ENCODE results near the gene TSPAN33. TPM values are rescaled to one million over a fixed set of nuclear protein-coding genes. Genes with fewer than 3 reads are reported as not detected.
A peak's percentile ranks its signal among the peaks of the same experiment; 100 is the strongest.

The TSPAN33 gene
- total and polyA plus RNA-seq, 10 of the 15 experiments (the other 5 are each of a cell fraction or from before 2014, with no cell fraction given) = 12.0 to 123 (median 86.3) TPM

- H3K9ac ChIP-seq (ENCODE audit: control insufficient read depth, insufficient read depth, low read length) = peak overlapping the region; percentile 64
- peaks cover 36% of the 10 kb centered on the region for H3K4me1 ChIP-seq (ENCODE audit: control insufficient read depth, insufficient read depth, low read length)
- SMC1A ChIA-PET (ENCODE audit: uncharacterized antibody, unreplicated experiment) = interaction anchor here (0.7 to 3.4 kb wide), 25 partner anchors 9 to 225 kb away, joined by 3 to 28 read pairs (median 5); partner anchors contain the start of gene TSPAN33
- FAIRE-seq (peak; percentile 96), ATAC-seq (peak; percentile 83), DNase-seq (ENCODE audit: low read depth, low spot score) (peak; percentile 84)
- peaks cover 24% of the 10 kb centered on the region for H3K9me3 ChIP-seq (replicated peaks; ENCODE audit: control insufficient read depth, insufficient read depth, low read length)
- WGBS (ENCODE audit: insufficient coverage, insufficient replicate concordance, low lambda C conversion rate, missing lambda C conversion rate) = 0% methylated on average over 2 of the region's 2 CpGs
- BruUV-seq (replicated peaks) = no TSS peak
- H3K27me3 ChIP-seq (replicated peaks in 1 of 2; ENCODE audit: control insufficient read depth in 2 of 2, insufficient read depth in 2 of 2, low read length in 1 of 2) = no peaks in the 10 kb centered on the region
- peak overlapping the region; percentile 96 for H3K27ac ChIP-seq (ENCODE audit: control insufficient read depth, insufficient read depth)
- no peaks in the 10 kb centered on the region for H3K36me3 ChIP-seq (ENCODE audit: control insufficient read depth in 2 of 2, insufficient read depth in 2 of 2, low read length in 1 of 2)
- CTCF ChIA-PET = interaction anchor here (0.8 to 3.2 kb wide), 15 partner anchors 10 to 96 kb away, joined by 3 to 12 read pairs (median 5); partner anchors contain the start of gene TSPAN33
- POLR2A ChIA-PET = interaction anchor here (0.5 to 2.0 kb wide), 20 partner anchors 9 to 188 kb away, joined by 3 to 12 read pairs (median 4); no protein-coding TSS in a partner anchor
- H3K4me2 ChIP-seq (ENCODE audit: control insufficient read depth, insufficient read depth) = peak overlapping the region; percentile 84
- intact Hi-C loops (cut with micrococcal nuclease; ENCODE audit: unreplicated experiment) = loop anchor here (2.0 kb wide), 1 partner anchor 45 kb away; no protein-coding TSS in a partner anchor
- H3K4me3 ChIP-seq = peak overlapping the region; percentile 43; the same call in 1 of the 2 replicates
- in situ Hi-C loops (cut with MboI) = no loop called here
- H3K79me2 ChIP-seq (ENCODE audit: control insufficient read depth, insufficient read depth, low read length) = no peaks in the 10 kb centered on the region
- RAD21 ChIA-PET (ENCODE audit: unreplicated experiment) = interaction anchor here (0.5 to 2.5 kb wide), 21 partner anchors 11 to 199 kb away, joined by 3 to 23 read pairs (median 5); partner anchors contain the start of genes AHCYL2 and TSPAN33
- H2AFZ ChIP-seq (ENCODE audit: control insufficient read depth, low read depth, low read length) = peak overlapping the region; percentile 15; the same call in 1 of the 2 replicates
- H4K20me1 ChIP-seq (ENCODE audit: control insufficient read depth, insufficient read depth) = no peaks in the 10 kb centered on the region
- TF ChIP-seq STAT3 (IDR thresholded peaks at IDR 0.05; ENCODE audit: low read depth, low read length) (peak; percentile 13; the same call in 1 of the 2 replicates), IKZF1 (conservative IDR thresholded peaks at IDR 0.05) (no peak), ZBED1 (IDR thresholded peaks at IDR 0.05; ENCODE audit: borderline replicate concordance) (no peak; the same call in 1 of the 2 replicates), TCF7 (IDR thresholded peaks at IDR 0.05; ENCODE audit: borderline replicate concordance) (0 out of 2 replicates have a peak, but pooled peaks have one; percentile 21), ZNF384 (IDR thresholded peaks at IDR 0.05; ENCODE audit: borderline replicate concordance, low read depth, low read length) (peak; percentile 78), BCL11A (IDR thresholded peaks at IDR 0.05; ENCODE audit: low read depth, low read length) (peak; percentile 41; the same call in 1 of the 2 replicates), EP300 (IDR thresholded peaks at IDR 0.05; ENCODE audit: borderline replicate concordance in 1 of 2, control insufficient read depth in 1 of 2, low read depth in 2 of 2, low read length in 2 of 2) (peak in 1 of 2 experiments; percentile 28; a peak in 1 of 4 replicates), ATF7 (IDR thresholded peaks at IDR 0.05; ENCODE audit: low read depth) (peak; percentile 20; the same call in 1 of the 2 replicates), ZNF217 (IDR thresholded peaks at IDR 0.05) (peak; percentile 38; the same call in 1 of the 2 replicates), PAX8 (IDR thresholded peaks at IDR 0.05) (no peak), MEF2A (IDR thresholded peaks at IDR 0.05; ENCODE audit: insufficient read depth, low read depth, low read length) (peak; percentile 96), CREB1 (IDR thresholded peaks at IDR 0.05; ENCODE audit: low read depth) (no peak), RAD51 (IDR thresholded peaks at IDR 0.05) (peak; percentile 35; the same call in 1 of the 2 replicates)
- TF ChIP-seq, protein P1, sequence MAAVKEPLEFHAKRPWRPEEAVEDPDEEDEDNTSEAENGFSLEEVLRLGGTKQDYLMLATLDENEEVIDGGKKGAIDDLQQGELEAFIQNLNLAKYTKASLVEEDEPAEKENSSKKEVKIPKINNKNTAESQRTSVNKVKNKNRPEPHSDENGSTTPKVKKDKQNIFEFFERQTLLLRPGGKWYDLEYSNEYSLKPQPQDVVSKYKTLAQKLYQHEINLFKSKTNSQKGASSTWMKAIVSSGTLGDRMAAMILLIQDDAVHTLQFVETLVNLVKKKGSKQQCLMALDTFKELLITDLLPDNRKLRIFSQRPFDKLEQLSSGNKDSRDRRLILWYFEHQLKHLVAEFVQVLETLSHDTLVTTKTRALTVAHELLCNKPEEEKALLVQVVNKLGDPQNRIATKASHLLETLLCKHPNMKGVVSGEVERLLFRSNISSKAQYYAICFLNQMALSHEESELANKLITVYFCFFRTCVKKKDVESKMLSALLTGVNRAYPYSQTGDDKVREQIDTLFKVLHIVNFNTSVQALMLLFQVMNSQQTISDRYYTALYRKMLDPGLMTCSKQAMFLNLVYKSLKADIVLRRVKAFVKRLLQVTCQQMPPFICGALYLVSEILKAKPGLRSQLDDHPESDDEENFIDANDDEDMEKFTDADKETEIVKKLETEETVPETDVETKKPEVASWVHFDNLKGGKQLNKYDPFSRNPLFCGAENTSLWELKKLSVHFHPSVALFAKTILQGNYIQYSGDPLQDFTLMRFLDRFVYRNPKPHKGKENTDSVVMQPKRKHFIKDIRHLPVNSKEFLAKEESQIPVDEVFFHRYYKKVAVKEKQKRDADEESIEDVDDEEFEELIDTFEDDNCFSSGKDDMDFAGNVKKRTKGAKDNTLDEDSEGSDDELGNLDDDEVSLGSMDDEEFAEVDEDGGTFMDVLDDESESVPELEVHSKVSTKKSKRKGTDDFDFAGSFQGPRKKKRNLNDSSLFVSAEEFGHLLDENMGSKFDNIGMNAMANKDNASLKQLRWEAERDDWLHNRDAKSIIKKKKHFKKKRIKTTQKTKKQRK (IDR thresholded peaks at IDR 0.05; ENCODE audit: low read depth, low read length) = no peak
- TF ChIP-seq, protein P2, sequence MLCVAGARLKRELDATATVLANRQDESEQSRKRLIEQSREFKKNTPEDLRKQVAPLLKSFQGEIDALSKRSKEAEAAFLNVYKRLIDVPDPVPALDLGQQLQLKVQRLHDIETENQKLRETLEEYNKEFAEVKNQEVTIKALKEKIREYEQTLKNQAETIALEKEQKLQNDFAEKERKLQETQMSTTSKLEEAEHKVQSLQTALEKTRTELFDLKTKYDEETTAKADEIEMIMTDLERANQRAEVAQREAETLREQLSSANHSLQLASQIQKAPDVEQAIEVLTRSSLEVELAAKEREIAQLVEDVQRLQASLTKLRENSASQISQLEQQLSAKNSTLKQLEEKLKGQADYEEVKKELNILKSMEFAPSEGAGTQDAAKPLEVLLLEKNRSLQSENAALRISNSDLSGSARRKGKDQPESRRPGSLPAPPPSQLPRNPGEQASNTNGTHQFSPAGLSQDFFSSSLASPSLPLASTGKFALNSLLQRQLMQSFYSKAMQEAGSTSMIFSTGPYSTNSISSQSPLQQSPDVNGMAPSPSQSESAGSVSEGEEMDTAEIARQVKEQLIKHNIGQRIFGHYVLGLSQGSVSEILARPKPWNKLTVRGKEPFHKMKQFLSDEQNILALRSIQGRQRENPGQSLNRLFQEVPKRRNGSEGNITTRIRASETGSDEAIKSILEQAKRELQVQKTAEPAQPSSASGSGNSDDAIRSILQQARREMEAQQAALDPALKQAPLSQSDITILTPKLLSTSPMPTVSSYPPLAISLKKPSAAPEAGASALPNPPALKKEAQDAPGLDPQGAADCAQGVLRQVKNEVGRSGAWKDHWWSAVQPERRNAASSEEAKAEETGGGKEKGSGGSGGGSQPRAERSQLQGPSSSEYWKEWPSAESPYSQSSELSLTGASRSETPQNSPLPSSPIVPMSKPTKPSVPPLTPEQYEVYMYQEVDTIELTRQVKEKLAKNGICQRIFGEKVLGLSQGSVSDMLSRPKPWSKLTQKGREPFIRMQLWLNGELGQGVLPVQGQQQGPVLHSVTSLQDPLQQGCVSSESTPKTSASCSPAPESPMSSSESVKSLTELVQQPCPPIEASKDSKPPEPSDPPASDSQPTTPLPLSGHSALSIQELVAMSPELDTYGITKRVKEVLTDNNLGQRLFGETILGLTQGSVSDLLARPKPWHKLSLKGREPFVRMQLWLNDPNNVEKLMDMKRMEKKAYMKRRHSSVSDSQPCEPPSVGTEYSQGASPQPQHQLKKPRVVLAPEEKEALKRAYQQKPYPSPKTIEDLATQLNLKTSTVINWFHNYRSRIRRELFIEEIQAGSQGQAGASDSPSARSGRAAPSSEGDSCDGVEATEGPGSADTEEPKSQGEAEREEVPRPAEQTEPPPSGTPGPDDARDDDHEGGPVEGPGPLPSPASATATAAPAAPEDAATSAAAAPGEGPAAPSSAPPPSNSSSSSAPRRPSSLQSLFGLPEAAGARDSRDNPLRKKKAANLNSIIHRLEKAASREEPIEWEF (IDR thresholded peaks at IDR 0.05; ENCODE audit: insufficient replicate concordance, low read depth, low read length) = peak; percentile 54
Measured at GRCh38 chr7:129122078-129122750, 22.3 kb upstream of the TSPAN33 start.

Measured in GM12878 (cell line).